ENCODE measurements around the gene ALG14.

DNA sequence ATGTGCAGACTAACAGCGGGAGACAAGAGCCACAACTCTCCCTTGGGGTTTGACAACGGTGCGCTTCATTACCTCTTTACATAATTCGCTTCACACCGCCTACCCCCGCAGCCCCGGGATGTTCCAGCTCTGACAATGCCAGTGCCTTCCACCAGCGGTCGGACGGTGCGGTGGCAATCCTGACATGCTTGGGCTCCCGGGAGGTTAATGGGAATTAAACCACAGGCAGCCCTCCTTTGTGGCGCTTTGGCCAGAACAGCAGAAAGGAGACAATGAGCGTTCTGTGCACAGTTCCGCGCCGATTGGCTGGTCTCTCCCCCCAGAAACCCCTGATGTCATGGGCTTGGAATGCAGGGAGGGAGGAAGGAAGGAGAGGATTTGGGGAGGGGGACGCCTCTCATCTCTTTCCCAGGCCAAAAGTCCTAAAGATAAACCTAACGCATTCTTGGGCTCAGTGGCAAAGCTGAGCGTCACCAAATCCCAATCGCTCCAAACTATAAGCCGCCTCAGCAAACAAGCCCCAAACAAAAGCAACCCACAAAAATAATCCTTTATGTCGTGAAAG lies 147.1 kb downstream of the ALG14 start:
- TF ChIP-seq, protein P1, sequence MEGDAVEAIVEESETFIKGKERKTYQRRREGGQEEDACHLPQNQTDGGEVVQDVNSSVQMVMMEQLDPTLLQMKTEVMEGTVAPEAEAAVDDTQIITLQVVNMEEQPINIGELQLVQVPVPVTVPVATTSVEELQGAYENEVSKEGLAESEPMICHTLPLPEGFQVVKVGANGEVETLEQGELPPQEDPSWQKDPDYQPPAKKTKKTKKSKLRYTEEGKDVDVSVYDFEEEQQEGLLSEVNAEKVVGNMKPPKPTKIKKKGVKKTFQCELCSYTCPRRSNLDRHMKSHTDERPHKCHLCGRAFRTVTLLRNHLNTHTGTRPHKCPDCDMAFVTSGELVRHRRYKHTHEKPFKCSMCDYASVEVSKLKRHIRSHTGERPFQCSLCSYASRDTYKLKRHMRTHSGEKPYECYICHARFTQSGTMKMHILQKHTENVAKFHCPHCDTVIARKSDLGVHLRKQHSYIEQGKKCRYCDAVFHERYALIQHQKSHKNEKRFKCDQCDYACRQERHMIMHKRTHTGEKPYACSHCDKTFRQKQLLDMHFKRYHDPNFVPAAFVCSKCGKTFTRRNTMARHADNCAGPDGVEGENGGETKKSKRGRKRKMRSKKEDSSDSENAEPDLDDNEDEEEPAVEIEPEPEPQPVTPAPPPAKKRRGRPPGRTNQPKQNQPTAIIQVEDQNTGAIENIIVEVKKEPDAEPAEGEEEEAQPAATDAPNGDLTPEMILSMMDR (conservative IDR thresholded peaks at IDR 0.05) = no peak
- TF ChIP-seq ZFX (IDR thresholded peaks at IDR 0.05) = no peak
